ENCODE results near the gene ORC3.
A peak's percentile ranks its signal among the peaks of the same experiment; 100 is the strongest.
"Not testable (repeated sequence)": the region's sequence is repeated elsewhere in the genome, so short reads cannot be mapped to it uniquely, and the experiment has no call there.

ORC3 gene

GRCh38 chr6:87574237-87574804 is 15.6 kb upstream of the ORC3 start:
- peaks cover 44% of the 10 kb centered on the region for H3K4me1 Mint-ChIP-seq
- no peak overlapping the region for H3K4me3 Mint-ChIP-seq
- ATAC-seq (peak; percentile 54), DNase-seq (no peak)
- no peak overlapping the region for H3K27ac Mint-ChIP-seq
- no peaks in the 10 kb centered on the region for H3K27me3 Mint-ChIP-seq
- no peaks in the 10 kb centered on the region for H3K9me3 Mint-ChIP-seq
- peaks cover 36% of the 10 kb centered on the region for H3K36me3 Mint-ChIP-seq (ENCODE audit: low read depth)

GRCh38 chr6:87575423-87575822 is 14.5 kb upstream of the ORC3 start:
- H3K4me1 Mint-ChIP-seq = peaks cover 44% of the 10 kb centered on the region
- ATAC-seq (no peak), DNase-seq (no peak)
- peaks cover 41% of the 10 kb centered on the region for H3K36me3 Mint-ChIP-seq (ENCODE audit: low read depth)
- no peak overlapping the region for H3K27ac Mint-ChIP-seq
- no peak overlapping the region for H3K4me3 Mint-ChIP-seq
- no peaks in the 10 kb centered on the region for H3K27me3 Mint-ChIP-seq
- H3K9me3 Mint-ChIP-seq = no peaks in the 10 kb centered on the region

DNA sequence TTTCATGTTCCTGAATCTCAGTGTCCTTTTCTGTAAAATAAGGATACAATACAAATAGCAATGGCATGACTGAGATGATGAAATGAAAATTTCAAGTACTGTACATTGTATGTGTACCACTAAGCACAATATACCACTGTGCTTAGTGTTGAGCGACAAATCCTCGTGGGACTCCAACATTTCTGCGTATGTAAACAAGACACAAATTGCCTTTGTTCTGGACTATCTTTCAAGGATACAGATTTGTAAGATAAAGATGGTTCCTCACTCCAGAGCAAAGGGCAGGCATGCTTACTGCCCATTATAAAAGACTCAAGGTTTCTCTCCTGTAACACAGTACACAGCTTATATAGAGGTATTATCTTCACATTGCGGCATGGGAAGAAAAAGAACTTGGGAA is 6.1 kb upstream of the ORC3 start:
- DNase-seq = no peak
- Mint-ChIP-seq H3K4me1 (peaks cover 33% of the 10 kb centered on the region), H3K36me3 (ENCODE audit: low read depth) (peaks cover 42% of the 10 kb centered on the region), H3K9me3 (no peaks in the 10 kb centered on the region), H3K27ac (no peak overlapping the region), H3K4me3 (no peak overlapping the region), H3K27me3 (no peaks in the 10 kb centered on the region)
- ATAC-seq = no peak

DNA sequence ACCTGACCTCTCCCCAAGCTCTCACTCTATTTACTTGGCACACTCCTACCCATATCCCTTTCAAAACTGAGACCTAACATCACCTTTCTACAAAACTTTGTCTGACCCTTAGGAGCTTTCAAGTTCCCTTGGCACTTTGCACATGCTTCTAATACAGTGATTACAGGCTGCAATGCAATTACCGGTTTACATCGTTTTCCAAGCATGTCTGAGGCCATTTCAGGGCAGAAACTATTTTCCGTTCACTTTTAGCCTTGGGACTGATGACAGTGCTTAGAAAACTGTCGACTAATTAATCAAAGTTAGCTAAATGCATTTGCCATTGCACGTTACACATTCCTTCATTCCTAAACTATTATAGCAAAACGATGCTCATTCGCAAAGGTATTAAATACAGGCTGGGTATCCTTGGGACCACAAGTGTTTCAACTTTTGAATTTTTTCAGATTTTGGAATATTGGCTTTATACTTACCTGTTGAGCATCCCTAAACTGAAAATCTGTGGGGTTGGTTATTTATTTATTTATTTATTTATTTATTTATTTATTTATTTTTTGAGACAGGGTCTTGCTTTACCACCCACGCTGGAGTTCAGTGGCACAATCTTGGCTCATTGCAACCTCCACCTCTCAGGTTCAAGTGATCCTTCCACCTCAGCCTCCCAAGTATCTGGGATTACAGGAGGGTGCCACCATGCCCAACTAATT is 3.4 kb upstream of the ORC3 start:
- Mint-ChIP-seq H3K4me1 (peaks cover 48% of the 10 kb centered on the region), H3K4me3 (no peak overlapping the region), H3K27ac (no peak overlapping the region), H3K27me3 (no peaks in the 10 kb centered on the region), H3K36me3 (ENCODE audit: low read depth) (peaks cover 29% of the 10 kb centered on the region), H3K9me3 (no peaks in the 10 kb centered on the region)
- DNase-seq = no peak
- ATAC-seq = no peak

DNA sequence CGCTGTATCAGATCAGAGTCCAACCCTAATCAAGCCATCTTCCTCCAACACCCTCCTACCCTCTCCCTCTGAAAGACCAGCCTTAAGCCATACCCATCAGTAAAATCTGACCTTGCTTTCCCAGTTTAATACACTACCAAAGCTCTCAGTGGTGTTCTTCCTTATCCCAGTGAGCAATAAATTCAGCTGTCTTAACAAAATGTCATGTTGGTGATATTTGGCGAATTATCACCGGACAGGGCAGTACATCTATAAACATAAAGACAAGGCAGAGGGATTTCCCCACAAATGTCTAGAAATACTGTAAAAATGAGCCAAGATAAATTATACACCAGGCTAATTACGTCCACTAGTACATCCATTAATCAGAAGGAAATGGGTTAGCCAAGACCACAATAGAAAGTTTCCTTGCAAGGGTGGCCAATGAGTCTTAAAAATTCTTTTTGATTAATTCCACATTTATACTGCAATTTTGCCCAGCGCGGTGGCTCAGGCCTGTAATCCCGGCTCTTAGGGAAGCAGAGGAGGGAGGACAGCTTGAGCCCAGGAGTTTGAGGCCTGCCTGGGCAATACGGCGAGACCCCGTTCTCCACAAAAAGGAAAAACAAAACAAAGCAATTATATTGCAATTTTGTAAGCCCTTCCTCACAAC is 1.1 kb upstream of the ORC3 start:
- H3K27me3 Mint-ChIP-seq = no peaks in the 10 kb centered on the region
- DNase-seq = no peak
- ATAC-seq = no peak
- H3K9me3 Mint-ChIP-seq = no peaks in the 10 kb centered on the region
- peak overlapping the region; percentile 93 for H3K27ac Mint-ChIP-seq
- peaks cover 22% of the 10 kb centered on the region for H3K36me3 Mint-ChIP-seq (ENCODE audit: low read depth)
- peaks cover 57% of the 10 kb centered on the region for H3K4me1 Mint-ChIP-seq
- H3K4me3 Mint-ChIP-seq = peak overlapping the region; percentile 90

DNA sequence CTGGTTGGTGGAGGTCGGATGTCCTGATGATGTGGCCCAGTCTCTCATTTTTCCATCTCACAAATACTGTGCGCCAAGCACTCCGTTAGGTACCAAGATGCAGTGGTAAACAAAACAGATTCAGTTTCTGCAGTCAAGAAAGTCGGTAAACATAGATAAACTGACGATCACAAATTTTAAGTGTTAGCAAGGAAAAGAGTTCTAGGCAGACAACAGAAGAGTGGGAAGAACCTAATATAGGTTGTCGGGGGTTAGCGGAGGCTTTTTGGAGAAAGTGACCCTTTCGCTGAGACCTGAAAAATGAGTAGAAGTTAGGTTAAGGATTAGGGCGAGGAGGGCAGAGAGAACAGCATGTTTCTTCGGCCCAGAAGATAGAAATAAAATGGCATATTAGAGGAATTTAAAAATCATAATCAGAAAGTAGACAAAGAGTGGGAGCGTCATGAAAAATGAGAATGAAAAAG is 514 bp downstream of the ORC3 start:
- no peaks in the 10 kb centered on the region for H3K9me3 Mint-ChIP-seq
- H3K4me3 Mint-ChIP-seq = peak overlapping the region; percentile 90
- ATAC-seq (no peak), DNase-seq (no peak)
- no peaks in the 10 kb centered on the region for H3K27me3 Mint-ChIP-seq
- peaks cover 53% of the 10 kb centered on the region for H3K4me1 Mint-ChIP-seq
- peak overlapping the region; percentile 93 for H3K27ac Mint-ChIP-seq
- peaks cover 21% of the 10 kb centered on the region for H3K36me3 Mint-ChIP-seq (ENCODE audit: low read depth)

DNA sequence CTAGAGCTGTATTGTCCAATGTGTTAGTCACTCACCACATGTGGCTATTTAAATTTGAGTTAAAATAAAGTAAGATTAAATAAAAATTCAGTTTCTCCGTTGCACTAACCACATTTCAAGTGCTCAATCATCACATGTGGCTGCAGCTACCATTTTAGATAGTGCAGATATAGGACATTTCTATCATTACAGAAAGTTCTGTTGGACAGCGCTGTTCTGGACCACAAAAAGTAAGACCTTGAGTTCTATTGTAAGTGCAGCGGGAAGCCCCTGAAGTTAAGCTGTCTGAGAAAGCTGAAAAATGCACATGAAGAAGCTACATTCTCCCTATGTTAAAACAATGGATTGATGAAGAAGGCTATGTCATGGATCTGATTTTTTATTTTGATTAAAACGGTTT is 1.1 kb downstream of the ORC3 start:
- DNase-seq (no peak), ATAC-seq (no peak)
- no peaks in the 10 kb centered on the region for H3K27me3 Mint-ChIP-seq
- H3K4me1 Mint-ChIP-seq = peaks cover 50% of the 10 kb centered on the region
- no peaks in the 10 kb centered on the region for H3K9me3 Mint-ChIP-seq
- peak overlapping the region; percentile 93 for H3K27ac Mint-ChIP-seq
- peaks cover 22% of the 10 kb centered on the region for H3K36me3 Mint-ChIP-seq (ENCODE audit: low read depth)
- peak overlapping the region; percentile 90 for H3K4me3 Mint-ChIP-seq

- Mint-ChIP-seq H3K27me3 (no peaks in the 10 kb centered on the region), H3K4me3 (no peak overlapping the region), H3K27ac (no peak overlapping the region), H3K36me3 (ENCODE audit: low read depth) (peaks cover 12% of the 10 kb centered on the region), H3K9me3 (no peaks in the 10 kb centered on the region), H3K4me1 (no peaks in the 10 kb centered on the region)
- ATAC-seq = no peak
- DNase-seq = no peak
These were observed 10.6 kb downstream of the ORC3 start for GRCh38 chr6:87600576-87600975.

DNA sequence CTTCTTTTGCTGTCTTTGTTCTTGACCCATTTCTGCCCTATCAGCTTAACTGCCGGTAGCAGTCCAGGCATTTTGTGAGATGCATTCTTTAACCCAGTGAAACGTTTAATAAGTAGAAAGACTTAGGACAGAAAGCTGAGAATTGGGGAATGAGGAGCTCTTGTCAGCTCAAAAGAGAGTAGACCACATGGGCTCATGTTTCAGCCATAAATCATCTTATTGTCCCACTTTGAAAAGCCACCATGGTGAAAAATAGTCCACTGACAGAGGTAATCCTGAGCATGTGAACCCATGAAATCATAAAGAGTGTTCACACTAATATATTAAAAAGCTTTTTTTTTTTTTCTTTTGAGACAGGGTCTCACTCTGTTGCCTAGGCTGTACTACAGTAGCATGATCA is 16.3 kb downstream of the ORC3 start:
- no peaks in the 10 kb centered on the region for H3K9me3 Mint-ChIP-seq
- DNase-seq (no peak), ATAC-seq (no peak)
- H3K4me3 Mint-ChIP-seq = no peak overlapping the region
- H3K4me1 Mint-ChIP-seq = no peaks in the 10 kb centered on the region
- H3K27ac Mint-ChIP-seq = no peak overlapping the region
- no peaks in the 10 kb centered on the region for H3K27me3 Mint-ChIP-seq
- H3K36me3 Mint-ChIP-seq (ENCODE audit: low read depth) = peaks cover 18% of the 10 kb centered on the region

GRCh38 chr6:87608802-87609201 is 18.9 kb downstream of the ORC3 start:
- Mint-ChIP-seq H3K27ac (no peak overlapping the region), H3K27me3 (no peaks in the 10 kb centered on the region), H3K36me3 (ENCODE audit: low read depth) (peaks cover 35% of the 10 kb centered on the region), H3K4me1 (no peaks in the 10 kb centered on the region), H3K4me3 (no peak overlapping the region), H3K9me3 (no peaks in the 10 kb centered on the region)
- ATAC-seq (no peak), DNase-seq (no peak)

DNA sequence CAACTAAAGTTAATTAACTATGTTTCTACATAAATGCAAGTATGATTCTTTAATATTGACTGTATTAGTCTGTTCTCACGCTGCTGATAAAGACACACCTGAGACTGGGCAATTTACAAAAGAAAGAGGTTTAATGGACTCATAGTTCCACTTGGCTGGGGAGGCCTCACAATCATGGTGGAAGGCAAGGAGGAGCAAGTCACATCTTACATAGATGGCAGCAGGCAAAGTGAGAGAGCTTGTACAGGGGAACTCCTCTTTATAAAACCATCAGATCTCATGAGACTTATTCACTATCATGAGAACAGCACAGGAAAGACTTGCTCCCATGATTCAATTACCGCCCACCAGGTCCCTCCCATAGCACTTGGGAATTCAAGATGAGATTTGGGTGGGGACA is 23.1 kb downstream of the ORC3 start:
- not testable (repeated sequence) for H3K9me3 Mint-ChIP-seq, H3K27me3 Mint-ChIP-seq, H3K4me3 Mint-ChIP-seq, H3K27ac Mint-ChIP-seq, DNase-seq, H3K4me1 Mint-ChIP-seq, ATAC-seq
- peaks cover 38% of the 10 kb centered on the region for H3K36me3 Mint-ChIP-seq (ENCODE audit: low read depth)

DNA sequence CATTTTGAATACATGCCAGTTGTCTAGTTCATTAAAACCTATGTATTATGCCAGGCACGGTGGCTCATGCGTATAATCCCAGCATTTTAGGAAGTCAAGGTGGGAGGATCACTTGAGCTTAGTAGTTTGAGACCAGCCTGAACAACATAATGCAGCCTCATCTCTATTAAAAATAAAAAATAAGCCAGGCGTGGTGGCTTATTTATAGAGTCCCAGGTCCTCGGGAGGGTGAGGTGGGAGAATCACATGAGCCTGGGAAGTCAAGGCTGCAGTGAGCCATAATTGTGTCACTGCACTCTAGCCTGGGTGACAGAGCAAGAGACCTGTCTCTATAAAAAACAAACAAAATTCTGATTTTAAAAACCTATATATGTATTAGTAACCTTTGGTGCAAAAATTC is 27.5 kb downstream of the ORC3 start:
- Mint-ChIP-seq H3K4me1 (no peaks in the 10 kb centered on the region), H3K27me3 (no peaks in the 10 kb centered on the region), H3K36me3 (ENCODE audit: low read depth) (peaks cover 38% of the 10 kb centered on the region), H3K27ac (no peak overlapping the region), H3K9me3 (no peaks in the 10 kb centered on the region), H3K4me3 (no peak overlapping the region)
- ATAC-seq (no peak), DNase-seq (no peak)

DNA sequence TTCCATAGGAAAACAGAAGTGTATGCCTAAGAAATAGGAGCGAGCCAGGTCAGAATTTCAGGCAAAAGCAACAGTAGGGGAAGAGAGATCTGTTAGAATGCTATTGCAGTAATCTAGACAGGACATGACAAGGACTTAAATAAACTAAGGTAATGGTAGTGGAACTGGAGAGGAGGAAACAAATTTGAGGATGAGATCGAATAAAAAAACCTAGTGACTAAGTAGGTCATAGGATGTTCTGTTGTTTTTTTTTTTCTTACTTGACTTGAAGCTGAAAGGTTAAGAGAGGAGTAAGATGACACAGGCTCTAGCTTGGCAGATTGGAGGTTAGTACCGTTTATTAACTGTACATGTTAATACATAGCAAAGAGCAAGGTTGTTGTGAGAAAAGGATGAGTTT is 28.6 kb downstream of the ORC3 start:
- H3K36me3 Mint-ChIP-seq (ENCODE audit: low read depth) = peaks cover 36% of the 10 kb centered on the region
- no peak overlapping the region for H3K27ac Mint-ChIP-seq
- no peak for DNase-seq
- H3K4me1 Mint-ChIP-seq = no peaks in the 10 kb centered on the region
- no peaks in the 10 kb centered on the region for H3K9me3 Mint-ChIP-seq
- ATAC-seq = no peak
- H3K27me3 Mint-ChIP-seq = no peaks in the 10 kb centered on the region
- H3K4me3 Mint-ChIP-seq = no peak overlapping the region

DNA sequence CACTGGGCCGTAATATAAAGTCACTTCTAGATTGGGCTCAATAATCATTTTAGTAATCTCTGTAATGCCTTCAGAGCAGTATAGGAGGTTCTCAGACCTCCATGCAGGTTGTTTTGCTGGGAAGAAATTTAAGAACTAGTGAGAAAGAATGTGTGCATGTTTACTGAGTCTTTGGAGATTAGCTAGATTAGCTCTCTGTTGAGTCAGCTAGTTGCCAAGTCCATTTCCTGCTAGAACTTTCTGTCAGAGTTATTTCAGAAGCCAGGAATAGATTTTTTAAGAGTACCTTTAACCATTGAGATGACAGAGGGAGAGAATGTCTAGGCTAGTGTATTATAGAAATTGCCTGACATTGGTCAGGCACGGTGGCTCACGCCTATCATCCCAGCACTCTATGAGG is 33.3 kb downstream of the ORC3 start:
- Mint-ChIP-seq H3K27ac (no peak overlapping the region), H3K4me1 (no peaks in the 10 kb centered on the region), H3K4me3 (no peak overlapping the region), H3K36me3 (ENCODE audit: low read depth) (peaks cover 37% of the 10 kb centered on the region), H3K9me3 (no peaks in the 10 kb centered on the region), H3K27me3 (no peaks in the 10 kb centered on the region)
- ATAC-seq (no peak), DNase-seq (no peak)

DNA sequence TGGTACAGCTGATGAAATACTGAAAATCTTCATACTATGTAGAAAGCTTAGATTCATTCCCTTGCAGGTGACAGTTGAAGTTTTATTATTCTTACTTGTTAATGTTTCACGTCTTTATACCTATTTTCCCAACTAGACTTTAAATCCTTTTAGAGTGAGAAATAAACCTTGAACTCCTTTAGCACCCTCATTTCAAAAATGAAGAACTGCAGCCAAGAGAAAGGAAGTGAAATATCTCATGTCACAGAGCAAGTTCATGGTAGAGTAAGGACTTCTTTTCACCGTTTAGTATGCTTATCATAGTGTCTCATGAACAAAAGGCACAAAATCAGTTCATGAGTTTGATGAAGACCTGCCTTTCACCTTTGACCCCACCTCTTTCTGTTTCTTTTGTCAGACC is 38.5 kb downstream of the ORC3 start:
- no peak for DNase-seq
- no peak for ATAC-seq
- H3K36me3 Mint-ChIP-seq (ENCODE audit: low read depth) = peaks cover 21% of the 10 kb centered on the region
- no peaks in the 10 kb centered on the region for H3K27me3 Mint-ChIP-seq
- no peaks in the 10 kb centered on the region for H3K4me1 Mint-ChIP-seq
- H3K9me3 Mint-ChIP-seq = no peaks in the 10 kb centered on the region
- H3K27ac Mint-ChIP-seq = no peak overlapping the region
- H3K4me3 Mint-ChIP-seq = no peak overlapping the region

Data from activated naive CD8-positive, alpha-beta T cell treated with anti-CD3 and anti-CD28 coated beads, Interleukin-2, amount 50 U/mL, for 24 hours (primary cell).